Measurements from ENCODE around the gene HDAC4.

Gene HDAC4

DNA sequence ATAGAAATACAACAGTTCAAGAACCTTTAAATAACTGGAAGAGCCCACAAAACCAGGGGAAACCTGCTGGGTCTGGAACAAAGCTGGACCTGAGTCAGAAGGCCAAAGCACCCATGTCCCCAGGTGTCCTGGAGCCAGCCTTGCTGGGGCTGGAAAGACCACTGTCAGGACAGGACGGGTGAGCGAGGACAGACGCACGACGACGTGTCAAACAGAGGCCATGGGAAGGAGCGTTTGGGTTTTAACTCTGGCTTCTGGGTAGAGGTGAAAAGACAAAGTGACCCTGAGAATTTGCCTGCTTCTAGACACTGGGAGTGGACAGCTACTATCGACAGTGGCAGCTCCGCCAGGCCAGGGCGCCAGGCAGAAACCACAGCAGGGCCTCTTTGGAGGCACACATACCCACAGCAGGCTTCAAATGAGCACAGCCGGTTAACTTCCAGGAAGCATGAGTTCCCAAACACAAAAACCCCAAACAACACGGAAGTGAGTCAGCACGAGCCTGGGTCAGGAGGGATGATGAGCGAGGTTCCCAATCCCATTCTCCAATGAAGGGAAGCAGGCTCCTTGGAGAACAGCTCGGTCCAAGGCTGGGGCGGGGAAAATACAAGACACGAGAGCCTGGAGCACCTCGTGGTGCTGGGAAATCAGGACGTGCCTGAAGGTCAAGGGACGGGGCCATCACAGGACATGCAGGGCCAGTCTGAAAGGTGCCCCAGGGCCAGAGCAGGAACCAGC is 344.9 kb downstream of the HDAC4 start:
- H3K4me3 ChIP-seq (ENCODE audit: low read depth, low read length) = no peak overlapping the region
- H3K4ac ChIP-seq (ENCODE audit: low read depth, low read length) = no peak overlapping the region
- peaks cover 2 to 8% of the 10 kb centered on the region in 2 experiments for H3K36me3 ChIP-seq (ENCODE audit: control insufficient read depth in 1 of 2, insufficient read depth in 2 of 2, low read length in 2 of 2)
- no peak overlapping the region for H3K27ac ChIP-seq (ENCODE audit: low read depth, low read length)
- H3K18ac ChIP-seq (ENCODE audit: low read length) = no peak overlapping the region
- no peak overlapping the region for H2BK12ac ChIP-seq (ENCODE audit: low read length)
- peaks cover 1% of the 10 kb centered on the region for H3K9me3 ChIP-seq (ENCODE audit: insufficient read depth, low read depth, low read length)
- no peaks in the 10 kb centered on the region for H3K79me2 ChIP-seq (ENCODE audit: control insufficient read depth, insufficient read depth, low read length, poor library complexity)
- no peak overlapping the region for H2BK5ac ChIP-seq (ENCODE audit: low read depth, low read length, poor library complexity)
- H3K27me3 ChIP-seq (ENCODE audit: insufficient read depth, low read length) = no peaks in the 10 kb centered on the region
- H3K23ac ChIP-seq (ENCODE audit: low read length) = no peak overlapping the region
- no CpG with 5 or more reads among the region's 20 CpGs for WGBS (ENCODE audit: extremely low coverage, insufficient coverage, insufficient read length)
- no peak overlapping the region for H3K4me2 ChIP-seq (ENCODE audit: low read length)
- H4K12ac ChIP-seq (ENCODE audit: low read depth, low read length) = no peak overlapping the region
- H2AFZ ChIP-seq (ENCODE audit: insufficient read depth, low read length, poor library complexity) = no peak overlapping the region
- H2BK120ac ChIP-seq (ENCODE audit: insufficient read depth, low read length, poor library complexity) = no peak overlapping the region
- no peak overlapping the region for H3K14ac ChIP-seq (ENCODE audit: low read length)
- H3K79me1 ChIP-seq (ENCODE audit: low read length) = no peaks in the 10 kb centered on the region
- no peak overlapping the region for H4K91ac ChIP-seq (ENCODE audit: low read depth, low read length)
- no peak overlapping the region for H4K8ac ChIP-seq (ENCODE audit: low read depth, low read length)
- H3K9ac ChIP-seq (ENCODE audit: low read length) = no peak overlapping the region
- no peaks in the 10 kb centered on the region for H3K4me1 ChIP-seq (ENCODE audit: control insufficient read depth in 1 of 2, insufficient read depth in 2 of 2, low read length in 2 of 2)
- no peak for DNase-seq
- H2AK5ac ChIP-seq (ENCODE audit: low read length) = no peak overlapping the region

DNA sequence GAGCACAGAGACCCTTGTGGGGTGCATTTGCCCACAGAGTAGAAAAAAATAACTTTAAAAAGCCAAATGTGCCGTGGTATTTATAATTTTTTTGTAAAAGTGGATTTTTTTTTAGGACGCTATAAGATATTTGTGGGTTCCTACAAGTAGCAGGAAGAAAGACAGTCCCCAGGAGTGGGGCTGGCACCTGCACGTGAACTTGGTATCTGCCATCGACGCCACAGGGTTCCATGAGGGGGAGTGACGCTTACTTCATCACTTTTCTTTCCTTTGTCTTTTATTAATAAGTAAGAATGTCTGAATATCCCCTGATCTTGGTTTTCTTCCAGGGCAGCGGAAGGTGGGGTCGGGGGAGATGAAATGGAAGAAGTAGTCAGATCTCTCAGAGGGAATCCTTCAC is 345.9 kb downstream of the HDAC4 start:
- Histone ChIP-seq H4K91ac (ENCODE audit: low read depth, low read length) (no peak overlapping the region), H2BK12ac (ENCODE audit: low read length) (no peak overlapping the region), H3K4me3 (ENCODE audit: low read depth, low read length) (no peak overlapping the region)

DNA sequence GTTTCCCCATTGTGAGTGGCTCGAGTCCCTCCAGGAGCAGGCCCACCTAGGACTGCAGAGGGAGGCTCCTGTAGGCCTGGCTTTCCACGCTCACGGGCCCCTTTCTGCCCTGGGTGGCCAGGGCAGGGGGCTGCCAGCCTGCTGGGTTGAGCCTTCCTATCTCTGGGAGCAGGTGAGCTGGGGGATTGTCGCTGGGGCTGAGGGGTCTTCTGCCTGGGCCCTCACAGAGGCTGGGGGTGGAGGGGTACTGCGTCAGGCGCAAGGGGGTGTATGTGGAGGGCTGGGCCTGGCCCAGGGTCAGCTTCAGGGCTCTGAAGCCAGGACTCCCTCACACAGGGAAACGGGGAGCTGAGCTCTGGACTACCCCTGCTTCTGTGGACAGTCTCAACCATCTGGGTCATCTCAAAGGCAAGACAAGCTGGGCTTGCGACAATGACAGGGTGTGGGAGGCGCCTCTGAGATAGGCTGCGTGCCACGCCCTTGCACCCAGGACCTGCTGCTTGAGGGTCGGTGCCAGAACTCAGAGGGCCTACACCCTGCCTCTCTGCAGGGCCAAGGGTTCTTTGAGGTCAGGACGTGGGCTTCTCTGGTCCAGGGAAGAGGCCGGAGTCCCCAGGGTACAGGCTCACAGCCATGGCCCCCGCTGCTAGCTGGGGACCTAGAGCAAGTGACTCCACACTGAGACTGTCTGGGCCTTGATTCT is 346.9 kb downstream of the HDAC4 start:
- Histone ChIP-seq H3K4me3 (ENCODE audit: low read depth, low read length) (no peak overlapping the region), H4K8ac (ENCODE audit: low read depth, low read length) (no peak overlapping the region), H3K79me1 (ENCODE audit: low read length) (no peaks in the 10 kb centered on the region), H2AK5ac (ENCODE audit: low read length) (no peak overlapping the region), H2AFZ (ENCODE audit: insufficient read depth, low read length, poor library complexity) (no peak overlapping the region), H3K23ac (ENCODE audit: low read length) (no peak overlapping the region), H3K14ac (ENCODE audit: low read length) (no peak overlapping the region), H2BK12ac (ENCODE audit: low read length) (no peak overlapping the region), H3K27me3 (ENCODE audit: insufficient read depth, low read length) (no peaks in the 10 kb centered on the region), H3K4me1 (ENCODE audit: control insufficient read depth in 1 of 2, insufficient read depth in 2 of 2, low read length in 2 of 2) (no peaks in the 10 kb centered on the region), H2BK120ac (ENCODE audit: insufficient read depth, low read length, poor library complexity) (no peak overlapping the region), H3K27ac (ENCODE audit: low read depth, low read length) (no peak overlapping the region), H4K91ac (ENCODE audit: low read depth, low read length) (no peak overlapping the region), H3K36me3 (ENCODE audit: control insufficient read depth in 1 of 2, insufficient read depth in 2 of 2, low read length in 2 of 2) (peaks cover 2 to 8% of the 10 kb centered on the region in 2 experiments), H3K9me3 (ENCODE audit: insufficient read depth, low read depth, low read length) (no peaks in the 10 kb centered on the region), H2BK5ac (ENCODE audit: low read depth, low read length, poor library complexity) (no peak overlapping the region), H4K12ac (ENCODE audit: low read depth, low read length) (no peak overlapping the region), H3K4ac (ENCODE audit: low read depth, low read length) (no peak overlapping the region), H3K18ac (ENCODE audit: low read length) (no peak overlapping the region), H3K4me2 (ENCODE audit: low read length) (no peak overlapping the region), H3K9ac (ENCODE audit: low read length) (no peak overlapping the region), H3K79me2 (ENCODE audit: control insufficient read depth, insufficient read depth, low read length, poor library complexity) (no peaks in the 10 kb centered on the region)
- WGBS (ENCODE audit: extremely low coverage, insufficient coverage, insufficient read length) = no CpG with 5 or more reads among the region's 15 CpGs
- no peak for DNase-seq

More for the DNA sequence above, 345.9 kb downstream of the HDAC4 start:
- H3K9me3 ChIP-seq (ENCODE audit: insufficient read depth, low read depth, low read length) = no peaks in the 10 kb centered on the region
- no peak overlapping the region for H4K12ac ChIP-seq (ENCODE audit: low read depth, low read length)
- no peak overlapping the region for H3K4ac ChIP-seq (ENCODE audit: low read depth, low read length)
- H3K27ac ChIP-seq (ENCODE audit: low read depth, low read length) = no peak overlapping the region
- H3K23ac ChIP-seq (ENCODE audit: low read length) = no peak overlapping the region
- H3K14ac ChIP-seq (ENCODE audit: low read length) = no peak overlapping the region
- DNase-seq = no peak
- no peaks in the 10 kb centered on the region for H3K79me1 ChIP-seq (ENCODE audit: low read length)
- H2AK5ac ChIP-seq (ENCODE audit: low read length) = no peak overlapping the region
- no peak overlapping the region for H3K18ac ChIP-seq (ENCODE audit: low read length)
- no peak overlapping the region for H3K9ac ChIP-seq (ENCODE audit: low read length)
- no peaks in the 10 kb centered on the region for H3K4me1 ChIP-seq (ENCODE audit: control insufficient read depth in 1 of 2, insufficient read depth in 2 of 2, low read length in 2 of 2)
- no peak overlapping the region for H2AFZ ChIP-seq (ENCODE audit: insufficient read depth, low read length, poor library complexity)
- H3K36me3 ChIP-seq (ENCODE audit: control insufficient read depth in 1 of 2, insufficient read depth in 2 of 2, low read length in 2 of 2) = peaks cover 2 to 8% of the 10 kb centered on the region in 2 experiments
- H3K4me2 ChIP-seq (ENCODE audit: low read length) = no peak overlapping the region
- H3K79me2 ChIP-seq (ENCODE audit: control insufficient read depth, insufficient read depth, low read length, poor library complexity) = no peaks in the 10 kb centered on the region
- H3K27me3 ChIP-seq (ENCODE audit: insufficient read depth, low read length) = no peaks in the 10 kb centered on the region
- H2BK5ac ChIP-seq (ENCODE audit: low read depth, low read length, poor library complexity) = no peak overlapping the region
- H4K8ac ChIP-seq (ENCODE audit: low read depth, low read length) = no peak overlapping the region
- WGBS (ENCODE audit: extremely low coverage, insufficient coverage, insufficient read length) = 100% methylated on average over 1 of the region's 8 CpGs
- H2BK120ac ChIP-seq (ENCODE audit: insufficient read depth, low read length, poor library complexity) = no peak overlapping the region

GRCh38 chr2:239052798-239053665 is 347.8 kb downstream of the HDAC4 start:
- Histone ChIP-seq H4K91ac (ENCODE audit: low read depth, low read length) (no peak overlapping the region), H4K12ac (ENCODE audit: low read depth, low read length) (no peak overlapping the region), H2BK5ac (ENCODE audit: low read depth, low read length, poor library complexity) (no peak overlapping the region), H3K27ac (ENCODE audit: low read depth, low read length) (no peak overlapping the region), H3K4ac (ENCODE audit: low read depth, low read length) (no peak overlapping the region), H3K36me3 (ENCODE audit: control insufficient read depth in 1 of 2, insufficient read depth in 2 of 2, low read length in 2 of 2) (peaks cover 2 to 8% of the 10 kb centered on the region in 2 experiments), H3K4me1 (ENCODE audit: control insufficient read depth in 1 of 2, insufficient read depth in 2 of 2, low read length in 2 of 2) (no peaks in the 10 kb centered on the region), H3K4me2 (ENCODE audit: low read length) (no peak overlapping the region), H3K79me2 (ENCODE audit: control insufficient read depth, insufficient read depth, low read length, poor library complexity) (no peaks in the 10 kb centered on the region), H2BK120ac (ENCODE audit: insufficient read depth, low read length, poor library complexity) (no peak overlapping the region), H3K9ac (ENCODE audit: low read length) (no peak overlapping the region), H2AFZ (ENCODE audit: insufficient read depth, low read length, poor library complexity) (no peak overlapping the region), H3K4me3 (ENCODE audit: low read depth, low read length) (no peak overlapping the region), H3K27me3 (ENCODE audit: insufficient read depth, low read length) (no peaks in the 10 kb centered on the region), H3K23ac (ENCODE audit: low read length) (no peak overlapping the region), H3K14ac (ENCODE audit: low read length) (no peak overlapping the region), H2AK5ac (ENCODE audit: low read length) (no peak overlapping the region), H4K8ac (ENCODE audit: low read depth, low read length) (no peak overlapping the region), H2BK12ac (ENCODE audit: low read length) (no peak overlapping the region), H3K18ac (ENCODE audit: low read length) (no peak overlapping the region), H3K9me3 (ENCODE audit: insufficient read depth, low read depth, low read length) (no peaks in the 10 kb centered on the region), H3K79me1 (ENCODE audit: low read length) (no peaks in the 10 kb centered on the region)
- DNase-seq = no peak
- no CpG with 5 or more reads among the region's 51 CpGs for WGBS (ENCODE audit: extremely low coverage, insufficient coverage, insufficient read length)
